Measurements from ENCODE around the gene ABHD16B. TPM values are rescaled to one million over a fixed set of nuclear protein-coding genes. Genes with fewer than 3 reads are reported as not detected.

The ABHD16B gene
- under 1 TPM; 0.42 to 0.92 TPM for polyA plus RNA-seq

DNA sequence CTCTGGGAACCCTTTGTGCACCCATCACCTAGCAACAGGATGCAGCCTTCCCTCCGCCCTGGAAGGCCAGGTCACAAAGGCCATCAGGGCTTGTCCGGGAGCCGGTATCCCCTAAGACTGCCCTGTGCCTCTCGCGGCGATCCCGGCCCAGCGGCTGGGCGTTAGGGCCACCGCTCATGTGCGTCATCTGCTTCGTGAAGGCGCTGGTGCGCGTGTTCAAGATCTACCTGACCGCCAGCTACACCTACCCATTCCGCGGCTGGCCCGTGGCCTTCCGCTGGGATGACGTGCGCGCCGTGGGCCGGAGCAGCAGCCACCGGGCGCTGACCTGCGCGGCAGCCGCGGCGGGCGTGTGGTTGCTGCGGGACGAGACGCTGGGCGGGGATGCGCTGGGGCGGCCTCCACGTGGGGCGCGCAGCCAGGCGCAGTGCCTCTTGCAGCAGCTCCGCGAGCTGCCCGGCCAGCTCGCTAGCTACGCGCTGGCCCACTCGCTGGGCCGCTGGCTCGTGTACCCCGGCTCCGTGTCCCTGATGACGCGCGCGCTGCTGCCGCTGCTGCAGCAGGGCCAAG, at the start of gene ABHD16B:
Gene ABHD16B, plus strand, starts transcription at position 134 of the 570 bp plus-strand sequence. Its CDS starts 43 bp downstream, at position 177.
- Histone ChIP-seq H3K27ac (ENCODE audit: low read depth in 2 of 2, low read length in 1 of 2) (no peak within 1 kb of the TSS), H3K4me1 (ENCODE audit: control insufficient read depth in 2 of 2, insufficient read depth in 2 of 2, low read length in 1 of 2) (peaks cover 0 to 22% of the 10 kb centered on the region in 2 donors), H3K36me3 (ENCODE audit: control insufficient read depth in 2 of 2, insufficient read depth in 2 of 2, low read length in 1 of 2) (peaks cover 0 to 16% of the 10 kb centered on the region in 2 donors), H3K9me3 (ENCODE audit: control insufficient read depth in 2 of 2, insufficient read depth in 1 of 2, low read depth in 1 of 2, low read length in 1 of 2) (no peaks in the 10 kb centered on the region), H3K27me3 (ENCODE audit: control insufficient read depth in 1 of 2, insufficient read depth in 2 of 2, low read length in 2 of 2) (peaks cover 0 to 4% of the 10 kb centered on the region in 2 donors), H3K4me3 (ENCODE audit: low read depth in 1 of 2, low read length in 2 of 2) (no peak within 1 kb of the TSS)
- 97 to 98% methylated on average over 52 to 59 of the region's 59 CpGs for WGBS, 2 donors

DNA sequence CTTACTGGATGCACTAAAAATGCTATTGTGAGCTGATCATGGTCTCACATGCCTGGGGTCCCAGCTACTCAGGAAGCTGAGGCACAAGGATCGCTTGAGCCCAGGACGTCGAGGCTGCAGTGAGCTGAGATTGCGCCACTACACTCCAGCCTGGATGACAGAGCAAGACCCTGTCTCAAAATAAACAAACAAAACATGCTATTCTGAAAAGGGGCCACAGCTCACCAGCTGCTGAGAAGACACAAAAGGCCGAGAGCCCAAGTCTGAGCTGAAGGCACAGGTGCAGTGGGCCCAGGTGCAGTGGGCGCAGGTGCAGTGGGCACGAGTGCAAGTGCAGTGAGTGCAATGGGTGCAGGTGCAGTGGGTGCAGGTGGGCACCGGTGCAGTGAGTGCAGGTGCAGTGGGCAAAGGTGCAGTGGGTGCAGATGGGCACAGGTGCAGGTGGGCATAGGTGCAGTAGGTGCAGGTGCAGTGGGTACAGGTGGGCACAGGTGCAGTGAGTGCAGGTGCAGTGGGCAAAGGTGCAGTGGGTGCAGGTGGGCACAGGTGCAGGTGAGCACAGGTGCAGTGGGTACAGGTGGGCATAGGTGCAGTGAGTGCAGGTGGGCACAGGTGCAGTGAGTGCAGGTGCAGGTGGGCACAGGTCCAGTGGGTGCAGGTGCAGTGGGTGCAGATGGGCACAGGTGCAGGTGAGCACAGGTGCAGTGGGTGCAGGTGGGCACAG, 46.2 kb upstream of the ABHD16B start:
- Histone ChIP-seq H3K4me1 (ENCODE audit: control insufficient read depth in 2 of 2, insufficient read depth in 2 of 2, low read length in 1 of 2) (peaks cover 0 to 4% of the 10 kb centered on the region in 2 donors), H3K36me3 (ENCODE audit: control insufficient read depth in 2 of 2, insufficient read depth in 2 of 2, low read length in 1 of 2) (no peaks in the 10 kb centered on the region), H3K27ac (ENCODE audit: low read depth in 2 of 2, low read length in 1 of 2) (no peak overlapping the region), H3K27me3 (ENCODE audit: control insufficient read depth in 1 of 2, insufficient read depth in 2 of 2, low read length in 2 of 2) (no peaks in the 10 kb centered on the region), H3K4me3 (ENCODE audit: low read depth in 1 of 2, low read length in 2 of 2) (no peak overlapping the region), H3K9me3 (ENCODE audit: control insufficient read depth in 2 of 2, insufficient read depth in 1 of 2, low read depth in 1 of 2, low read length in 1 of 2) (no peaks in the 10 kb centered on the region)
- WGBS, 2 donors, result 74 to 75% methylated on average over 8 of the region's 8 CpGs

DNA sequence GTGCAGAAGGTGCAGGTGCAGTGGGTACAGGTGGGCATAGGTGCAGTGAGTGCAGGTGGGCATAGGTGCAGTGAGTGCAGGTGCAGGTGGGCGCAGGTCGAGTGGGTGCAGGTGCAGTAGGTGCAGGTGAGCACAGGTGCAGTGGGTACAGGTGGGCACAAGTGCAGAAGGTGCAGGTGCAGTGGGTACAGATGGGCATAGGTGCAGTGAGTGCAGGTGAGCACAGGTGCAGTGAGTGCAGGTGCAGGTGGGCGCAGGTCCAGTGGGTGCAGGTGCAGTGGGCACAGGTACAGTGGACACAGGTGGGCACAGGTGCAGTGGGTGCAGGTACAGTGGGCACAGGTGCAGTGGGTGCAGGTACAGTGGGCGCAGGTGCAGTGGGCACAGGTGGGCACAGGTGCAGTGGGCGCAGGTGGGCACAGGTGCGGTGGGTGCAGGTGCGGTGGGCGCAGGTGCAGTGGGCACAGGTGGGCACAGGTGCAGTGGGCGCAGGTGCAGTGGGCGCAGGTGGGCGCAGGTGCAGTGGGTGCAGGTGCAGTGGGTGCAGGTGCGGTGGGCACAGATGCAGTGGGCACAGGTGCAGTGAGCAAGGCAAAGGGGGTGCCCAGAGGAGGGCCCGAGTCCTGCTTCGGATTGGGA, 45.6 kb upstream of the ABHD16B start:
- Histone ChIP-seq H3K27me3 (ENCODE audit: control insufficient read depth in 1 of 2, insufficient read depth in 2 of 2, low read length in 2 of 2) (no peaks in the 10 kb centered on the region), H3K4me3 (ENCODE audit: low read depth in 1 of 2, low read length in 2 of 2) (no peak overlapping the region), H3K27ac (ENCODE audit: low read depth in 2 of 2, low read length in 1 of 2) (no peak overlapping the region), H3K9me3 (ENCODE audit: control insufficient read depth in 2 of 2, insufficient read depth in 1 of 2, low read depth in 1 of 2, low read length in 1 of 2) (no peaks in the 10 kb centered on the region), H3K36me3 (ENCODE audit: control insufficient read depth in 2 of 2, insufficient read depth in 2 of 2, low read length in 1 of 2) (no peaks in the 10 kb centered on the region), H3K4me1 (ENCODE audit: control insufficient read depth in 2 of 2, insufficient read depth in 2 of 2, low read length in 1 of 2) (peaks cover 0 to 4% of the 10 kb centered on the region in 2 donors)
- 77 to 97% methylated on average over 14 of the region's 14 CpGs for WGBS, 2 donors

DNA sequence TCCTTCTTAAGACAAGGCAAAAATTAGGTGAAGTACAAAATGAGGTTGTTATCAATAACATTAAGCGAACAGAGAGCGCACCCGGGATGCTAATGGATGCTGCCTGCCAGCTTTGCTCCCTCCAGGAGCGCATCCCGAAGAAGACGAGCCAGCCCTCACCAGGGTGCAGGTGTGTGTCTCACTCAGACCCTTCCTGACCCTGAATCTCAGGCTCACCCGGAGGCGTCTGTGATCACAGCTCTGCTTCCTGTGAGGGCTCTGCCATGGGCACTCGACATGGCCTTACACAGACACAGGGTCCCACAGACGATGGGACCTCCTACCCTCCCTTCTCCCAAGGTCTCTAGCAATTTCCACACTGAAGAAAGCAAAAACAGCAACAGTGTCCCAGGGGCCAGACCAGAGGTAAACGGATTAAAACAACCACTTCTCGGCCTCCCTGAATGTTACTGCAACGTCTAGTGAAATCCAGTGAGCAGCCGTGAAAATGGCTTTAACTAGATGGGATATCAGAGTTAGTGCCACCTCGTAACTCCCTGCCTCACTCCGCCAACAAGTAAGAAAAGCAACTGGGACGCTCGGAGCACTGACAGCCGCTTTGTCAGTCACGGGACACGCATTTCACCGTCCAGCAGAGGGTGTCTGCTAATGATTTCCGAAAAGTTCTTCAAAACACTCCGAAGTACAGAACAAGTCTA, 41.9 kb upstream of the ABHD16B start:
- Histone ChIP-seq H3K27ac (ENCODE audit: low read depth in 2 of 2, low read length in 1 of 2) (no peak overlapping the region), H3K27me3 (ENCODE audit: control insufficient read depth in 1 of 2, insufficient read depth in 2 of 2, low read length in 2 of 2) (no peaks in the 10 kb centered on the region), H3K36me3 (ENCODE audit: control insufficient read depth in 2 of 2, insufficient read depth in 2 of 2, low read length in 1 of 2) (no peaks in the 10 kb centered on the region), H3K4me1 (ENCODE audit: control insufficient read depth in 2 of 2, insufficient read depth in 2 of 2, low read length in 1 of 2) (peaks cover 0 to 4% of the 10 kb centered on the region in 2 donors), H3K4me3 (ENCODE audit: low read depth in 1 of 2, low read length in 2 of 2) (no peak overlapping the region), H3K9me3 (ENCODE audit: control insufficient read depth in 2 of 2, insufficient read depth in 1 of 2, low read depth in 1 of 2, low read length in 1 of 2) (no peaks in the 10 kb centered on the region)
- WGBS, 2 donors, result 46 to 48% methylated on average over 24 of the region's 24 CpGs

DNA sequence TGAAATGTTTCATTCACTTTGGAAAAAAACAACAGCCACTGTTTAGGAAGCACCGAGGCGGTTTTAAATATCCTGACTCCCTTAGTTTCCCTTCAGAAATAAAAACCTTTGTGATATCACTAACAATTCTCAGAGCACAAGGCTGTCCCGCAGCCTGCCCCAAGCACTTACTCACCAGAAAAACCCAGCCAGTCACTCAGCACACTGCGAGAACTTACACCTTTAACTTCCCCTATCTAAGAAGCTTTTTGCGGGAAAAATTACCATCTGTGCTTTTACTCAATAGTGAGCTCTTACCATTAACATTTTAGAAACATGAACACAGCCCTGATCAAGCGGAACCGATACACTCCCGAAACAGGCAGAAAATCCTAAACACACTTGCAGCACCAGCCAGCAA, 39.5 kb upstream of the ABHD16B start:
- H3K9me3 ChIP-seq (ENCODE audit: control insufficient read depth in 2 of 2, insufficient read depth in 1 of 2, low read depth in 1 of 2, low read length in 1 of 2), result no peaks in the 10 kb centered on the region
- WGBS, 2 donors, result 84 to 90% methylated on average over 8 of the region's 8 CpGs
- H3K4me1 ChIP-seq (ENCODE audit: control insufficient read depth in 2 of 2, insufficient read depth in 2 of 2, low read length in 1 of 2), result no peaks in the 10 kb centered on the region
- H3K4me3 ChIP-seq (ENCODE audit: low read depth in 1 of 2, low read length in 2 of 2), result no peak overlapping the region
- no peaks in the 10 kb centered on the region for H3K27me3 ChIP-seq (ENCODE audit: control insufficient read depth in 1 of 2, insufficient read depth in 2 of 2, low read length in 2 of 2)
- no peak overlapping the region for H3K27ac ChIP-seq (ENCODE audit: low read depth in 2 of 2, low read length in 1 of 2)
- no peaks in the 10 kb centered on the region for H3K36me3 ChIP-seq (ENCODE audit: control insufficient read depth in 2 of 2, insufficient read depth in 2 of 2, low read length in 1 of 2)

DNA sequence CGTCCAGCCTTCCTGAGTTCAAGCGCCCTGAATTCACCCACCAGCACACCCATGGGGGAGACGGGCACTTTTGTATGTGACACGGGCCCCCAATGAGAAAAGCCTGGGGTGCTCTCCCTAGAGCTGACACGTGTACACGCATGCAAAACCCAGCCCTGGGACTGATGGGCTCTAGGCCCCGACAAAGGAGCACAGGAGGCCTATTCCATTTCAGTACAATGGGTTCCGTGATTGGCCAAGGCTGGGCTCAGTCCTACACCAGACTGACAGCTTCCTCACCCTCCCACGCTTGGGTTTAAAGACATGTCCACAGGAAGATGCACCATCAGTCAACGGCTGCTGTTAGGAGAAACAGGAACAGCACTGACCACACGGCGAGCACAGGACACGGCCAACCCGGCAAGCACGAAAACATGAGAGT, 39.0 kb upstream of the ABHD16B start:
- WGBS, 2 donors, result 75 to 80% methylated on average over 15 of the region's 15 CpGs
- H3K9me3 ChIP-seq (ENCODE audit: control insufficient read depth in 2 of 2, insufficient read depth in 1 of 2, low read depth in 1 of 2, low read length in 1 of 2), result no peaks in the 10 kb centered on the region
- no peaks in the 10 kb centered on the region for H3K4me1 ChIP-seq (ENCODE audit: control insufficient read depth in 2 of 2, insufficient read depth in 2 of 2, low read length in 1 of 2)
- H3K36me3 ChIP-seq (ENCODE audit: control insufficient read depth in 2 of 2, insufficient read depth in 2 of 2, low read length in 1 of 2), result no peaks in the 10 kb centered on the region
- H3K4me3 ChIP-seq (ENCODE audit: low read depth in 1 of 2, low read length in 2 of 2), result no peak overlapping the region
- H3K27ac ChIP-seq (ENCODE audit: low read depth in 2 of 2, low read length in 1 of 2), result no peak overlapping the region
- no peaks in the 10 kb centered on the region for H3K27me3 ChIP-seq (ENCODE audit: control insufficient read depth in 1 of 2, insufficient read depth in 2 of 2, low read length in 2 of 2)

DNA sequence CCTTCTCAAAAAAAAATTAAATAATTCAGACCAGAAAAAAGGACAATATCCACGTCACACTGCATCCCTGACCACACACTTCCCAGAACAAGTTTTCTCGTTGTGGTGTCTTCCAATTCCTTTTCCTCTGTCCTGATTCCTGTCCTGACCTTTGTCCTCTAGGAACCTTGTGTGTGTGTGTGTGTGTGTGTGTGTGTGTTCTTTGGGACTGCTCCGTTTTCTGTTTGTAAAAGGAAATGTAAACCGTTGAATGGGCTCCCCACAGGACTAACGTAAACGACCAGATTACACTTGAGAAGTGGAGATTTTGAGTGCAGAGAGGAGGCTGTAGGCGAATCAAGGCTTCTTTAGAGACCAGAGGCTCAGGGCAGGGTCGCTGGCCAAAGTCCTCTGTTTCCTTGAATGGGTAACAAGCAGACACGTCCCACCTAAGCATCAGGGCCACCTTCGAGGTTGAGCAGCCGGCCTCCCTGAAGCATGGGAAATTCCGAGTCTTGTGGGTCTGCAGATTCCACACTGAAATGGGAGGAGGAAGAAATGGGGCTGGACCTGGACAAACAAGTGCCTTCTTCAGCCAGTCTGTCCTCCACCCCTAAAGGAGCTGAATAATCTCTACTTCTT, 37.5 kb upstream of the ABHD16B start:
- Histone ChIP-seq H3K9me3 (ENCODE audit: control insufficient read depth in 2 of 2, insufficient read depth in 1 of 2, low read depth in 1 of 2, low read length in 1 of 2) (no peaks in the 10 kb centered on the region), H3K27ac (ENCODE audit: low read depth in 2 of 2, low read length in 1 of 2) (no peak overlapping the region)
- WGBS, 2 donors, result 51 to 60% methylated on average over 12 of the region's 12 CpGs

DNA sequence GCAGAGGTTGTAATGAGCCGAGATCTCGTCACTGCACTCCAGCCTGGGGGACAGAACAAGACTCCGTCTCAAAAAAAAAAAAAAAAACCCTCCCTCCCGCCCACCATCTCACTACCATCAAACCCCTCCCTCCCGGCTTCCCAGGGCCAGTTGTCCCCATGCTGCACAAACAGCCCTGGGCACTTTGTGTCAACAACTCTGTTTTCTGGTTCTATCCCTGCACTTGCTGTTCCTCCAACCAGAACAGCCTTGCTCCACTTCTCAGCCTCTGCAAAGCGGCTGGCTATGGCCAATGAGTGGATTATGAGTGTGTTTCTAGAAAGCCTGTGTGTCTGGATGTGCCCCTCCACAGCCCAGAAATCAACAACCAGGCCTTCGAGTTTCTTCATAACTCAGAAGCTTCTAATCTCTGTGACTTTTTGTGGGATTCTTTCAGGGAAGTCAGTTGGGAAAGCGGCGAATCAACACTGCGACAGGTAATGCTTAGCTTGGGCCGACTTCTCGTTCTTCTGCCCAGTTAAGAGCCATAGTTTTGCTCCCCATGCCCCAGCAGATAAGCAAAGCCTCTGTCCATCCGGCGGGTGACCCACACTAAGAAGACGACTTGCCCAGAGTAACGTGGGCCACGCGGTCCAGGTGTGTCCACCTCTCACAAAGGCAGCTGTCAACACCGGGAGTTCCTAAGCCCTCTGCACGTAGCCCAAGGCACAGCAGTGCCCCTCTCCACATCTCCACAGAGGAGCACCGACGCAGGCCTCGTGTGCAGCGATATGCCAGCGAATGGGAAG, 35.8 kb upstream of the ABHD16B start:
- H3K9me3 ChIP-seq (ENCODE audit: control insufficient read depth in 2 of 2, insufficient read depth in 1 of 2, low read depth in 1 of 2, low read length in 1 of 2), result no peaks in the 10 kb centered on the region
- no peaks in the 10 kb centered on the region for H3K36me3 ChIP-seq (ENCODE audit: control insufficient read depth in 2 of 2, insufficient read depth in 2 of 2, low read length in 1 of 2)
- no peaks in the 10 kb centered on the region for H3K4me1 ChIP-seq (ENCODE audit: control insufficient read depth in 2 of 2, insufficient read depth in 2 of 2, low read length in 1 of 2)
- H3K27ac ChIP-seq (ENCODE audit: low read depth in 2 of 2, low read length in 1 of 2), result no peak overlapping the region
- no peak overlapping the region for H3K4me3 ChIP-seq (ENCODE audit: low read depth in 1 of 2, low read length in 2 of 2)
- H3K27me3 ChIP-seq (ENCODE audit: control insufficient read depth in 1 of 2, insufficient read depth in 2 of 2, low read length in 2 of 2), result peaks cover 0 to 5% of the 10 kb centered on the region in 2 donors
- WGBS, 2 donors, result 85 to 87% methylated on average over 25 of the region's 25 CpGs

More for the DNA sequence above, 37.5 kb upstream of the ABHD16B start:
- no peaks in the 10 kb centered on the region for H3K4me1 ChIP-seq (ENCODE audit: control insufficient read depth in 2 of 2, insufficient read depth in 2 of 2, low read length in 1 of 2)
- H3K36me3 ChIP-seq (ENCODE audit: control insufficient read depth in 2 of 2, insufficient read depth in 2 of 2, low read length in 1 of 2), result no peaks in the 10 kb centered on the region
- H3K27me3 ChIP-seq (ENCODE audit: control insufficient read depth in 1 of 2, insufficient read depth in 2 of 2, low read length in 2 of 2), result no peaks in the 10 kb centered on the region
- no peak overlapping the region for H3K4me3 ChIP-seq (ENCODE audit: low read depth in 1 of 2, low read length in 2 of 2)
